ENCODE results near the gene GPRASP2. TPM values are rescaled to one million over a fixed set of nuclear protein-coding genes. Genes with fewer than 3 reads are reported as not detected.

Gene GPRASP2
- polyA plus RNA-seq, 3 donors: 4.0 to 6.0 (median 4.8) TPM

DNA sequence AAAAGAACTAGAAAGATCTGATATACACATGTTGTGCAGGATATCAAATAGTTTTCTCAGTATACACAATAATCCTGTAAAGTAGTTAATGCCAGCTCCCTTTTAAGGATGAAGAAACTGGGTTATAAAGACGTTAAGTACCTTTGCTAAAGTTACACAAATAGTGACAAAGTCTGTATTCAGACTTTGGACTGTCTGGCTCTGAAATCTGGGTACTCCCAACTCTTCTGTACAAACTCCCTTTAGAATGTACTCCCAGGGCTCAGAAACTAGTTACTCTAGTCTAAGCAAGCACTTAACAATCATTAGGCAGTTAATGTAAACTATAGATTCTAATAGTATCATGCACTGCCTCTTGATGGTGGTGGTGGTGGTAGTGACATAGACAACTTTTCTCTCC, 15.5 kb downstream of the GPRASP2 start:
- WGBS, 3 donors: 44 to 92% (median 92%) methylated on average over 1 of the region's 1 CpG
- no peak overlapping the region for H3K27ac ChIP-seq (ENCODE audit: low read depth, low read length)

DNA sequence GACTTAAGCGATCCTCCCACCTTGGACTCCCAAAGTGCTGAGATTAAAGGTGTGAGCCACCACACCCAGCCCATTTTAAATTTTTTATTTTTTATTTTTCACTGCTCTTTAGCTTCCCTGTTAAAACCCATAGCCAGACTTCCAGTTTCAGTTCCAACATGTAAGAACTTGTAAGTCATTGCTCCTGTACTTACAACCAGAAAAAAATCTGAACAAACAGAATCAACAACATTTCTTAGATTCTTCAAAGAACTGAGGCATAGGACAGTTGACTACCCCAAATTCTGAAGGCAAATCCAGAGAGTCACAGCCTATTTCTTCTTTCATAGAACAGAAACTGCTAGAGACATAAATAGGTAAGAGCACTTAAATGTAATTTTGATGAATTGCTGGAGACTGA, 16.4 kb downstream of the GPRASP2 start:
- H3K27ac ChIP-seq (ENCODE audit: low read depth, low read length): no peak overlapping the region
- 92 to 95% (median 92%) methylated on average over 1 of the region's 1 CpG for WGBS, 3 donors

DNA sequence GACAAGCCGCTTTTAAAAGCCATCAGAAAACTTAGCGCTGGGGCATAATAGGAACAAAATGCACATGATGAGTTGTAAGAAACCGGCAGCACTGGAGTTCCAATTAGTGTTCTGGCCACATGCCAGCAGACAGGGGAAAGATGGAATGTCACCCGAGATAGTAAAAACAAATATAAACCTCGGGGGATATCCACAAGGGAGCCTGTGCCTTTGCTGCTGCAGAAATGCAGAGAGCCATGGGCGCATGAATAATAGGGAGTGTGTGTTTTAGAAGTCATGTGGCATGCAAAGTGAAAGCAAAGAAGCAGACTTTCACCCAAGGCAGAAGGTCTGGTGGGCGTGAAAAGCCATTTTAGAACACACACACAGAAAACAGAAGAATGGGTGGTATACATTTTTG, 27.4 kb downstream of the GPRASP2 start:
- 66 to 77% (median 74%) methylated on average over 7 of the region's 7 CpGs for WGBS, 3 donors

DNA sequence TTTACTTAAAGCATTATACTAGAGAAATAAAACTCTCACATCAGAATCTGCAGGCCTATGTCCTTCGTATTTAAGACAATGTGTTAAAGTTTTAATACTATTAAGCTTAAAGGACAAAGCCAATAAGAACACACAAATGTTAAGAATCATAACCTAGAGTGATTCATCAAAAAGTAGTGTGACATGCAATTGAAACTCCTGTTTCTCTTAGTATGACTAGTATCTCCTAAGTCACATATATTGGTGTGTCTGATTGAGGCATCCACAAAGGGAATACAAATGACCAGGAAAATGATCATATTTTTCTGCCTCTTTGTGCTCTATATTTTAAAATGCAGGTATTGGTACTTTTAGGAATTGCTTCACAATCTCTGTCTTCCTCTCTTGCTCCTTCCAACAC, 32.1 kb downstream of the GPRASP2 start:
- WGBS, 3 donors: 67 to 100% (median 95%) methylated on average over 1 of the region's 1 CpG
- no peak overlapping the region for H3K27ac ChIP-seq (ENCODE audit: low read depth, low read length)

More for the DNA sequence above, 27.4 kb downstream of the GPRASP2 start:
- H3K27ac ChIP-seq (ENCODE audit: low read depth, low read length): no peak overlapping the region

DNA sequence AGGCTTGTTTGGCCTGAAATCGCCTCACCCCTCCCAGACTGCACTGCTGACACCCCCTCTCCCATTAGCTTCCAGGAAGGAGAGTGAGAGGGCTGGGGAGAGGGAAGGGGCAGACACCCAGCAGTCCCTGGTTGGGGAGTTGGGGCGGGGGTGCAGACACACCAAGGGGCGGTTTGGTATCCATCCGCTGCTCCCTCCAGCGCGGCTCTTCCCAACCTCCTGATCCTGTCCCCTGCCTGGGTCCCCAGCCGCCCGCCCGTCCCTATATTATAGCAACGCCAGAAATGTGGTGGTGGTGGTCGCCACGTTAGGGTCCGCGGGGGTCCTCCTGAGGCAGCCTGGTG, 33.2 kb downstream of the GPRASP2 start:
- H3K27ac ChIP-seq (ENCODE audit: low read depth, low read length): no peak overlapping the region
- WGBS, 3 donors: 39 to 63% (median 45%) methylated on average over 6 to 13 of the region's 14 CpGs

DNA sequence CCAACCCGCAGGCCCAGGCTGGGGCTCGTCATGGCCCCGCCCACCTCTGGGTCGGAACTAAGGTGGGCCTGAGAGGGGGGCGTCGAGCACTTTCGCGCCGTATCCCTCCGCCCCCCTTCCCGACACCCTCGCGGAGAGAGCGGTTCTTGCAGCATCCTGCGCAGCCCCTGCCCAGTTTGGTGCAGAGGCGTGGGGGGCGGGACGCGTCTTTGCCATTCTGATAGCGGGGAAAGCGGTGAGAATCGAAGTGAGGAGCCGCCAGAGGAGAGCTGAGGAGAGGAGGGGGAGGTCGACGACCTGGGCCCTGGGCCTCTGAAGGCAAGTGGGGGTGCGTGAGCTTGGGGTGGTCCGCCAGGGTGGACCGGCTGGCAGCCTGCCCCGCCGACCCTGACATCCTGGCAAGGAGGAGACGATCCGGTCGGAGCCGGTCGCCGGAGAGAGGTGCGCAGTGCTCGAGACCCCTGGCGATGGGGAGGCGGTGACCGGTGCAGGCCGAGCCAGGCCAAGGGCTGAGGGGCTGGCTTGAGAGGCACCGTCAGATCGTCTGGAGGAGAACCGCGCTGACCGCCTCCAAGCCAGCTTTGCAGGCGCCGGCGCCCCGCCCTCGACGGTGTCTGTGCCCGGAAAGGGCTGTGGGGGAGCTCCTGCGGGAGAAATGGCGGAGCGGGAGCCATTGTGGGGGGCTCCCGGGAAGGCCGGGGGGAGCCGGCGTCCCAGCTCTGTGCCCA, 33.8 kb downstream of the GPRASP2 start:
- 1 to 27% (median 1%) methylated on average over 28 to 61 of the region's 61 CpGs for WGBS, 3 donors

DNA sequence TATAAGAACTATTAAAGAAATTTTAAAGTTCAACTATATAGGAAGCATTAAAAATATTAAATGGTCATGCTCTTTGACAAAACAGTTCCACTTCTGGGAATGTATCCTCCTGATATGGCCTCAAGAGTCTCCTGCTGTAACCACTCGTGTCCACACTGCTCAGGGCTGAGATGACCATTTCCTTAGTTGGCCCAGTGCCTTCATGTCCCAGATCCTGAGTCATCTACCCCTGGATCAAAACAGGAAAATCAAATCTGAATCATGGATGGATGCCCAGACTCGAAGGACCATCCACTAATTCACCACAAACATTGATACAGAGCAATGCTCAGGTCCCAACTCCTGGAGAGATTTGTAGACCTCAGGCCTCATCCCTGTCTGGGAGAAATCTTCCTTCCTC, 53.0 kb downstream of the GPRASP2 start:
- H3K27ac ChIP-seq (ENCODE audit: low read depth, low read length): no peak overlapping the region
- 18 to 42% (median 41%) methylated on average over 2 of the region's 2 CpGs for WGBS, 3 donors

More for the DNA sequence above, 33.8 kb downstream of the GPRASP2 start:
- H3K27ac ChIP-seq (ENCODE audit: low read depth, low read length): no peak overlapping the region

DNA sequence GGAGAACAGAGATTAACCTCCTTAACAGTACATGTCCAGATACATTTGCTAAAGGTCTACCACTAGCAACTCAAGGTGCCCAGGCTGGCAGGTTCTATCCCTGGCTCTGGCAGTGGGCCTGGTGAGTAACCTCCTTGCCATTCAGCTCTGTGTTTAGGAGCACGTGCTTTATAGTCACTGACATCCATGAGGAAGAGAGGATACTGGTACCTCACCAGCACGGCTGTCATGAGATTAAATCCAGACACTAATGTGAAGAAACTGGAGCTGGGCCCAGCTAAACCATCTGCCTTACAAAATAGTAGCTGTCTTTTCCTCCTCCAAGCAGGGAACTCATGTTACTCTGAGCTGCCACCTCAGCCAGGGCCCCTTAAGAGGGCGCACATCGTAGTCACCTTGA, 53.6 kb downstream of the GPRASP2 start:
- 60 to 76% (median 61%) methylated on average over 4 of the region's 4 CpGs for WGBS, 3 donors
- no peak overlapping the region for H3K27ac ChIP-seq (ENCODE audit: low read depth, low read length)

DNA sequence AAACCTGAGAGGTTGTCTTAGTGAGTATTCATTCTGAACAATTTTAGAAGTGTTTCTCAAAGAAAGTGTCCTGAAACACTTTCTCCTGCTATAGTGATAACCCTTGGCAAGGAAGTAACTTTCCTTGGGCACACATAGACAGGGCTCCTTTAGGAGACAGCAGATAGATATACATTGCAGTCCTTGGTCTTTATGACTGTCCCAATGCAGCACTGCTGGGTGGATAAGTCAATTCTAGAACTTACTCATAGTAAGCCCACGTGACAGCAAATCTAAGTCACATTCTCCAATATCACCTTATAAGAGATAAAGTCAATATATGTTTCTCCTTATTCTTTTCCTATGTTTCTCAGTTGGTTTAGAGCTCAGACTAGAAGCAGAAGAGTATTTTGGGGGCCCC, 55.0 kb downstream of the GPRASP2 start:
- 91 to 94% (median 91%) methylated on average over 1 of the region's 1 CpG for WGBS, 3 donors

More for the DNA sequence above, 55.0 kb downstream of the GPRASP2 start:
- H3K27ac ChIP-seq (ENCODE audit: low read depth, low read length): no peak overlapping the region

Other genes with a start within 250 kb of the GPRASP2 start
- gene TCP11X2, start 240.6 kb upstream of the GPRASP2 start, polyA plus RNA-seq: under 1 TPM in 1 of 3 donors, not detected in 2; 0.05 TPM
- under 1 TPM in 2 of 3 donors, not detected in 1; 0.25 to 0.53 TPM for gene TMSB15A, start 195.7 kb upstream of the GPRASP2 start, polyA plus RNA-seq
- gene ARMCX5, start 112.9 kb upstream of the GPRASP2 start, polyA plus RNA-seq: 1 to 10 TPM; 6.4 to 6.9 (median 6.5) TPM
- gene GPRASP1, start 61.0 kb upstream of the GPRASP2 start, polyA plus RNA-seq: 1 to 10 TPM; 1.6 to 5.3 (median 2.6) TPM
- gene GPRASP3, start 8.3 kb downstream of the GPRASP2 start, polyA plus RNA-seq: 1 to 10 TPM; 1.1 to 2.1 (median 1.2) TPM
- under 1 TPM in 1 of 3 donors, not detected in 2; 0.12 TPM for gene RAB40AL, start 224.8 kb downstream of the GPRASP2 start, polyA plus RNA-seq

Data from adipose tissue (tissue), 3 donors.